HG02973 (cell line): ENCODE measurements around the gene VPS35L.

ENCODE experiments used
- ATAC-seq: cut with Tn5 transposase; IDR thresholded peaks from one replicate; pipeline ENCODE4 v1.9.1; 2021; ENCODE audit warnings: moderate library complexity; ENCODE audit not compliant: unreplicated experiment

Gene VPS35L

GRCh38 chr16:19689342-19689741 lies 133.8 kb downstream of the VPS35L start:
- no peak for ATAC-seq

DNA sequence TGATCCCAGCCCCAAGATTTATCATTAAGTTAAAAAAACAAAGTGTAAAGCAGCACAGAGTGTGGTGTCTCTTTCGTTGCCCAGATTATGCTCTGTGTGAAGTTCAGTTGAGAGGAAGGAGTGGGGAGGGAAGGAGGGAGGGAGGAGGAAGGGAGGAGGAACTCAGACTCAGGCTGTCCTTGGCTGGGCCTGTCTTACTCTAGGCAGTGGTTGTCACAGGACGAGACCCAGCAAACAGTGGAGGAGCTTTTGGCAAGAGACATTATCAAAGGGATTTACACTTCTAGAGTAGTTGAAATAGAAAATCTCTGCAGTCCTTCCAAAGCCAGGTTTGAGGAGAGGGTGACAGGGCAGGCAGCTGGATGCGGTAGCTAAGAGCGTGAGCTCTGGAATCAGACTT lies 134.7 kb downstream of the VPS35L start:
- no peak for ATAC-seq

GRCh38 chr16:19691161-19691711 lies 135.7 kb downstream of the VPS35L start:
- ATAC-seq: no peak

GRCh38 chr16:19694989-19695388 lies 139.5 kb downstream of the VPS35L start:
- ATAC-seq: no peak

- ATAC-seq: no peak
Measured at GRCh38 chr16:19696328-19696727, 140.8 kb downstream of the VPS35L start.

DNA sequence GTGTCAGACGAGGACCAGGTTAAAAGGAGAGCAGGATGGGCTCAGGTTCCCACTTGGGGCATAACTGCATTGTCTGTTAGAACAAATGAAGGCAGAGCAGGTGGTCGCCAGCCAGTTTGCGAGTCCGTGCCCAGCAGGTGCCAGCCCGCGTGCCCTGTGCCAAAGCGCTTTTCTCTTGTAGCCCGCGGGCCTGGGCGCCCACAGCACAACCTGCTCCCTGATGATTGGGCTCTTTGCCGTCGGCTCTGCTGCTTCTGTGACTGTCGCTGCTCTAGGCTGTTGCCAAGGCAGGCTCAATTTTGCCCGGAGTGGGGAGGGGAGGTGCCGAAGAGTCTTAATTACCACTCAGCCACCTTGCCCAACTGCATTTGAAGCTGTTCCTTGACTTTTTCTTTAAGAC lies 141.5 kb downstream of the VPS35L start:
- ATAC-seq: no peak

DNA sequence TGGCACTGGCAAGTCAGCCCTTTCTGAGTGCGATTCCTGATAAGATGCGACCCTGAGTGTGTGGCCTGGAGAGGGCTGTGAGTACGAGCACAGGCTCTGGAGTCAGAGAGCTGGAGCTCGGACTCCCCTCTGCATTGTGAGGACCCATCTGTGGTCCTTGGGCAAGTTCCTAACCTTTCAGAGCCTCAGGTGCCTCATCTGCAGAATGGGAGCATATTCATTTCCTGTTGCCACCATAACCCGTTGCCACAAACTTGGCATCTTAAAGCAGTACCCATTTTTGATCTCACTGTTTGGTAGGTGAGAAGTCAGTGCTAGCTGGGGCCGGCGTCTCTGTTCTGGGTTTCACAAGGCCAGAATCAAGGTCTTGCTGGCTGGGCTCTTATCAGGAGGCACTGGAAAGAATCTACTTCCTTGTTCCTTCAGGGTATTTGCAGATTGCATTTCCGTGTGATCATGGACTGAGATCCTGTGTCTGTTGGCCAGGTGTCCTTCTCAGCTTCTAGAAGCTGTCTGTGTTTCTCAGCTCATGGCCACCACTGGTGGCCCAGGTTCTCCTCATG lies 142.3 kb downstream of the VPS35L start:
- no peak for ATAC-seq

GRCh38 chr16:19698480-19699465 lies 143.3 kb downstream of the VPS35L start:
- no peak for ATAC-seq

GRCh38 chr16:19699472-19699871 lies 144.0 kb downstream of the VPS35L start:
- no peak for ATAC-seq

- no peak for ATAC-seq
Measured at GRCh38 chr16:19700319-19700781, 144.8 kb downstream of the VPS35L start.

GRCh38 chr16:19701091-19701490 lies 145.6 kb downstream of the VPS35L start:
- ATAC-seq: no peak

DNA sequence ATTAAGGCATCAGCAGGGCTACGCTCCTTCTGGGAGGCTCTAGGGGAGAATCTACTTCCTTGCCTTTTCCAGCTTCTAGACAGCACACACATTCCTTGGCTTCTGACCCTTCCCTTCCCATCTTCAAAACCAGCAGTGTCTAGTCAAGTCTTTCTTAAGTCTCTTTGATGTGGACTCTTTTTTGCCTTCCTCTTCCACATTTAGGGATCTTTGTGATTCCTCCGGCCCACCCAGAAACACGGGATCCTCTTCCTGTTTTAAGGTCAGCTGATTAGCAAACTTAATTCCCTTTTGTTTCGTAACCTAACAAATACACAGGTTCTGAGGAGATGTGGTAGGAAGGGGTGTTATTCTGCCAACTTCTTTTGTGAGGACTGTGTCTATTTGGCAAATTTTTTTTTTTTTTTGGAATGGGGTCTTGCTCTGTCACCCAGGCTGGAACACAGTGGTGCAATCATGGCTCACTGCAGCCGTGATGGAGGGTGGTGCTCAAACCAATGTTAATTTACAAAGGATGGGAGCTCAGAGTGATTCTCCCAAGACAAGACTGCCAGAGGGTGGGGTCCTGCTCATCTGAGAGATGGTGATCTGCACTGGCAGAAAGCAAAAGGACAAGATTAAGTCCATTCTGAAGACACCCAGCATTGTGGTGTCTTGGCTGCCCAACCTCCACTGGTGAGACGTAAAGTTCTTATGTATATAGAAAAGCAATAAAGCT lies 147.8 kb downstream of the VPS35L start:
- ATAC-seq: no peak

DNA sequence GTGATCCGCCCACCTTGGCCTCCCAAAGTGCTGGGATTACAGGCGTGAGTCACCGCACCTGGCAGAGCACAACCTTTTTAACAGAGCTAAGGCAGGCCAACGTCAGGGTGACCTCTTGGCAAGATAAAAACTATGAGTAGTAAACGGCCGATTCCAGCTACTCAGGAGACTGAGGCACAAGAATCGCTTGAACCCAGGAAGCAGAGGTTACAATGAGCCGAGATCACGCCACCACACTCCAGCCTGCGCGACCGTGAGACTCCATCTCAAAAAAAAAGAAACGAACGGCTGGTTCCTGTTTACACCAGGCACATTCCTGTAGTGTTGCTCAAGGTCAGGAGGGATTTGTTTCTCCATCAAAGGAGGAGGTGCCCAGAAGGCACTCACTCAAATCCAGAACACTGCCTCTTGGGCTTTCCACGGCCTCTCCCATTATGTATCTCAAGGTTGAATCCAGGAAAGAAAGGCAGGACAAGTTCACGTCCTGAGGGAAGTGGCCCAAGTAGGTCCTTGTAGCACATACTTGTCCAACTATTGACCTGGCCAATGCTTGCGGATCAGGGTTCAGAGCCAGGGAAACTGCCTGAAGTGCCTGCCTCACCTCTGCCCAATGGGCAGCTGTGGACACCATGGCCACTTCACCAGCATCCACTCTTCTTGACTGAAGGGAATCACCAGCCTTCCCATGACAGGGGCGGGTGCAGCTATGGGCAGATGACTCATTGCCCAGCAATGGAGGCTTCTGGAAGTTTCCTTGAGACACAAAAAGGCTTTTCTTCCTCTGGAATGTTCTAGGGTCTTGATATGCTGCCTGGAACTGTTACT lies 149.0 kb downstream of the VPS35L start:
- ATAC-seq: no peak

GRCh38 chr16:19705146-19705501 lies 149.6 kb downstream of the VPS35L start:
- no peak for ATAC-seq

DNA sequence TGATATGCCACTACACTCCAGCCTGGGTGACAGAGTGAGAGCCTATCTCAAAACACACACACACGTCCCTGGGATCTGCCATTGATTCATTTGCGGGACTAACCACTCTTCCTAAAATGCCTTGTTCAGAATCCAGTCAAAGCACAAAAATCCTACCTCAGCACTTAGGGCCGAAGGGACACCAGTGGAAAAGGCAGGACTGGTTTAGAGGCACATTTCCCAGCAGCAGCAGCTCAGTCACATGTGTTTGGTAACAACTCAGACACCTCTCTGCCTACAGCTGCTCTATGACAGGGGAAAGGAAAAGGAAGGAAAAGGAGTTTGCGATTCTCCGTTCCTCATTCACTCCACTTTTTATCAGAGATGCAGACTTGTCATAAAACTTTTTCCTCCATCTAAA lies 150.3 kb downstream of the VPS35L start:
- no peak for ATAC-seq

DNA sequence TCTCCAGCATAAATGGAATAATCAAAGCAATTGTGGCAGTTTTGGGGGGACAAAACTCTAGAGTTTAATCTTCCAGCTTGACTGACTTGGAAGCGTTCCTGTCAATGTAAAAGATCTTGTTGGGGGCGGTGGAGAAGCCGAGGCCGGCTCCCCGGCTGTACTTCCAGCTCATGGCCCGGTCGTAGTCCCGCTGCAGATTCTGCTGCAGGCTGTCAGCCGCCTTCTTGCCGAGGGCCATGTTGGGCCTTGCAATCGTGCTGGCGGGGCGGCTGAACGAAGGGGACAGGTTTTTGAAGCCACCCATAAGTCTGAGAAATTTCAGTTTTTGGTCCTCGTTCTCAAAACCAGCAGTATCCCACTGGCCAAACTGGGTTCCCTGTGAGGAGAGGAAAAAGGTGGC lies 151.3 kb downstream of the VPS35L start:
- ATAC-seq: no peak

DNA sequence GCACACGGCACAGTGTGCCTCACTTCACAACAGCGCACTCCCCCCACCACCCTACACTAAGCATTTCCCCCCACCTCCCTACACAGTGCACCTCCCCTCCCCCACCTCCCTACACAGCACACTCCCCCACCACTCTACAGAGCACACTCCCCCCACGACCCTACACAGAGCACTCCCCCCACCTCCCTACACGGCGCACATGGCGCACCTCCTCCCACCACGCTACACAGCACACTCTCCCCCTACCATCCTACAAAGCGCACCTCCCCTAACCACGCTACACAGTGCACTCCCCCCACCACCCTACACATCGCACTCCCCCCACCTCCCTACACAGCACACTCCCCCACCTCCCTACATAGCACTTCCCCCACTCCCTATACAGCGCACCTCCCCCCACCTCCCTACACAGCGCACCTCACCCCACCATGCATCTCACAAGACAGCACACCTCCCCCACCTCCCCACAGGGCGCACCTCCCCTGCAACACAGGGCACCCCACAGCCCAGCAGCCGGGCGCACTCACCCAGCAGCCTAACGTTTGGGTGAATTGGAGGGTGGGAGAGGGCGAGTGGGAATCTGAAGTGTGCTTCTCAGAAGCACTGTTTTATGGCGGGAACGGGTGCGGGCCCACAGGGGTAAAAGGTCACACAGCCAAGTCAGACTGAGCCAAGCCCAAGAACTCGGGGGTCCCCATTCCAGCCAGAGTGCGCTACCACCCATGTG lies 152.2 kb downstream of the VPS35L start:
- no peak for ATAC-seq

DNA sequence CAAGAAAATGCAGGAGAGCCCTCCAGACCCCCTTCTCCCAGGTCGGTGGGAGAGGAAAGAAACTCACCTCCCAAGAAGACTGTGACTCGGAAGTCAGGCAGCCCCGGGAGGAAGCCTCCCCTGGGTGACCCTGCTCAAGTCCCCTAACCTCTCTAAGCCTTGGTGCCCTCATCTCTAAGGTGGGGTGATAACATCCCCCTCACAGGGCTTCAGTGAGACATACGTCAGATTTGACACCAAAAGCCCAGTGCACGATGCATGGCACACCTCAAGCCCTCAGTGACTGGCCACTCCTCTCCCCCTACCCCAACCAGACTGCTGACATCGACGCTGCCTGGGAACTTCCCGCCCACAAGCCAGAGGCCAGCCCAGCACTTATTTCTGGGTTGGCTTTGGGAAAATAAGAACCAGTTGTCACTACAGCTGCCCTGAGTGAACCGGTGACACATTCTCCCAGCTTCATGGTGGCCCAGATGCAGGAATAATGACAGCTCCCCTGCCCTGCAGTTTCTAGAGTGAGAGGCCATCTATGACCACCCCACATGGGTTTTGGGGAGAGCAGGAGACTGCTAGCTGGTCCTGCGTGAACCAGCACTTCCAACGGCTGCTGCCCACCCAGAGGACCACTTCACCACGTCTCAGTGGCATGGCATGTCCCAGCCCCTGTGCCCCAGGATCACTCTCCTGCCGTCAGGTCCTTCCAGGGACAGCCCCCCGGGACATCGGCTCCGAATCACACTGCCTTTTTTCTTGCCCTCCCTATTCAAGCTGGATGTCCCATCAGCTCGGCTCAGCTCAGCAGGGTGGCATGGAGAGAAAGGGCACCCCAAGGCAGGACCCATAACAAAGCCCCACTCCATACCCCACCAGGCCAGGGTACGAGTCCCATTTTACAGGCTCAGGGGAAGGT lies 153.0 kb downstream of the VPS35L start:
- no peak for ATAC-seq
